Cardiac atrium fibroblast (primary cell): Measurements from ENCODE around the gene KLRC1. TPM values are rescaled to one million over a fixed set of nuclear protein-coding genes. Genes with fewer than 3 reads are reported as not detected.

Experiments
- total RNA-seq: library from RNA; depleted of rRNA; stranded (reverse); fragments of >200 nt; gene quantifications from 2 replicates; pipeline ENCODE4 v1.2.3, GENCODE V29; 2015

KLRC1 gene
- total RNA-seq = not detected in 2 replicates

GRCh38 chr12:10453156-10453555 lies at the start of gene KLRC1:
Gene KLRC1 (minus strand): TSS chr12:10453377. CDS start chr12:10451156, 2,221 bp downstream.

GRCh38 chr12:10435816-10436215 lies 17.4 kb downstream of the KLRC1 start, which contains the start of gene KLRC2:
Gene KLRC2 (minus strand): TSS chr12:10436010. CDS start chr12:10435986, 24 bp downstream.

GRCh38 chr12:10420334-10420733 lies 32.8 kb downstream of the KLRC1 start, which contains the start of gene KLRC3:
Gene KLRC3 (minus strand): TSS chr12:10420595. CDS start chr12:10420550, 45 bp downstream.

GRCh38 chr12:10409392-10409791 lies 43.8 kb downstream of the KLRC1 start, which contains the start of gene KLRC4:
Gene KLRC4 (minus strand): TSS chr12:10409757. CDS start chr12:10409575, 182 bp downstream.

Other genes starting within 250 kb of the KLRC1 start
- 35.6 and 38.3 TPM in 2 replicates for gene GABARAPL1, start 240.5 kb downstream of the KLRC1 start, total RNA-seq
- not detected in 2 replicates for gene KLRD1, start 145.5 kb downstream of the KLRC1 start, total RNA-seq
- not detected in 2 replicates for gene KLRK1, start 63.3 kb downstream of the KLRC1 start, total RNA-seq
- gene KLRC4, start 43.6 kb downstream of the KLRC1 start, total RNA-seq = not detected in 2 replicates
- gene KLRC3, start 32.8 kb downstream of the KLRC1 start, total RNA-seq = not detected in 2 replicates
- not detected in 2 replicates for gene KLRC2, start 17.4 kb downstream of the KLRC1 start, total RNA-seq
- 0.49 and 0.54 TPM in 2 replicates for gene EIF2S3B, start 52.5 kb upstream of the KLRC1 start, total RNA-seq
- gene MAGOHB, start 160.2 kb upstream of the KLRC1 start, total RNA-seq = 20.9 and 22.6 TPM in 2 replicates
- not detected in 2 replicates for gene STYK1, start 220.7 kb upstream of the KLRC1 start, total RNA-seq